Measurements from ENCODE around the gene PRKAG2.

GRCh38 chr7:151859111-151859947, 17.6 kb downstream of the PRKAG2 start:
- TF ChIP-seq POLR2AphosphoS5 (IDR thresholded peaks at IDR 0.05; ENCODE audit: borderline replicate concordance, low read depth, low read length) (no peak), EZH2 (IDR thresholded peaks at IDR 0.05) (no peak), FOXP2 (optimal IDR thresholded peaks at IDR 0.05; ENCODE audit: control extremely low read depth, extremely low read length, insufficient read depth) (no peak)

Measured in SK-N-MC (cell line).